Endothelial cell (in vitro differentiated cells): Measurements from ENCODE around the gene DDIT4L. TPM values are rescaled to one million over a fixed set of nuclear protein-coding genes. Genes with fewer than 3 reads are reported as not detected.

Experiments
- DNase-seq: peaks from one replicate; pipeline ENCODE4 v3.0.0; 2021; ENCODE audit warnings: low spot score
- H3K27ac Mint-ChIP-seq: one replicate; pipeline ENCODE4 v1.8.0; 2021; ENCODE audit warnings: mixed read lengths, inconsistent platforms; ENCODE audit not compliant: unreplicated experiment
- H3K27me3 Mint-ChIP-seq: one replicate; pipeline ENCODE4 v1.8.0; 2021; ENCODE audit warnings: mild to moderate bottlenecking, moderate library complexity, mixed read lengths, inconsistent platforms; ENCODE audit not compliant: unreplicated experiment
- H3K36me3 Mint-ChIP-seq: one replicate; pipeline ENCODE4 v1.8.0; 2021; ENCODE audit warnings: mild to moderate bottlenecking, low read depth, mixed read lengths, inconsistent platforms; ENCODE audit not compliant: unreplicated experiment
- H3K4me1 Mint-ChIP-seq: one replicate; pipeline ENCODE4 v1.8.0; 2021; ENCODE audit warnings: mild to moderate bottlenecking, mixed read lengths, inconsistent platforms; ENCODE audit not compliant: unreplicated experiment
- H3K4me3 Mint-ChIP-seq: one replicate; pipeline ENCODE4 v1.8.0; 2021; ENCODE audit warnings: mild to moderate bottlenecking, mixed read lengths, inconsistent platforms; ENCODE audit not compliant: unreplicated experiment
- H3K9me3 Mint-ChIP-seq: one replicate; pipeline ENCODE4 v1.8.0; 2021; ENCODE audit warnings: mixed read lengths, inconsistent platforms; ENCODE audit not compliant: unreplicated experiment
- total RNA-seq: library from RNA; stranded (reverse); fragmentation: NEBNext Ultra II Directional; extraction: Animal tissue kit (Norgen Biotek cat#: 25700); gene quantifications from one replicate; pipeline ENCODE4 v1.2.1, GENCODE V29; 2021; ENCODE audit not compliant: unreplicated experiment
- TF ChIP-seq, protein P1 (sequence below): fragments of 200-600 bp; sonication (generic); IDR thresholded peaks from one replicate; pipeline ENCODE4 v1.5.0; 2021; ENCODE audit warnings: antibody characterized with exemption; ENCODE audit not compliant: unreplicated experiment

The DDIT4L gene
- total RNA-seq, 1 donor from 2014 or later: 3.4 TPM

DNA sequence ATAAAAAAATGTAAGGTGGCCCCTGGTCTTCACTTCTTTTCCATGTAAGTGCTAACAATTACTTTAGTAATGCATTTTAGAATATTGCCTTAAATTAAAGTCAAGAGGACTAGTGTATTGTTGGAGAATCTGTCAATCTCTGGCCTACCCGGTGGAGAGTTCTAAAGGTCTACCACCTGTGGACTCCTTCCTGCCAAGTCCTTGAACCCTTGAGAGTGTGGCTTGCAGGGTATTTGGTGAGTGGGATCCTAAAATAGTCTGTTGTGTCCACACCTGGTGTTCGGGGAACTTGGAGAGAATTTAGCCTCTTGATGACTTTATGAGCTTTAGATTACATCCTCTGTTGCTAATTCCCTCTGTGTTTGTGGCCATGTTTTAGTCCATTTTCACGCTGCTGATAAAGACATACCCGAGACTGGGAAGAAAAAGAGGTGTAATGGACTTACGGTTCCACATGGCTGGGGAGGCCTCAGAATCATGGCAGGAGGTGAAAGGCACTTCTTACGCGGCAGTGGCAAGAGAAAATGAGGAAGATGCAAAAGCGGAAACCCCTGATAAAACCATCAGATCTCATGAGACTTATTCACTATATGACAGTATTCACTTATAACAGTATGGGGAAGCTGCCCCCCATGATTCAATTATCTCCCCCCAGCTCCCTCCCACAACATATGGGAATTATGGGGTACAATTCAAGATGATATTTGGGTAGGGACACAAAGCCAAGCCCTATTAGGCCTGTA is 23.8 kb downstream of the DDIT4L start:
- Mint-ChIP-seq H3K36me3 (no peaks in the 10 kb centered on the region), H3K27ac (no peak overlapping the region), H3K4me3 (no peak overlapping the region), H3K4me1 (no peaks in the 10 kb centered on the region), H3K9me3 (no peaks in the 10 kb centered on the region), H3K27me3 (peaks cover 2% of the 10 kb centered on the region)
- DNase-seq: no peak
- TF ChIP-seq, protein P1, sequence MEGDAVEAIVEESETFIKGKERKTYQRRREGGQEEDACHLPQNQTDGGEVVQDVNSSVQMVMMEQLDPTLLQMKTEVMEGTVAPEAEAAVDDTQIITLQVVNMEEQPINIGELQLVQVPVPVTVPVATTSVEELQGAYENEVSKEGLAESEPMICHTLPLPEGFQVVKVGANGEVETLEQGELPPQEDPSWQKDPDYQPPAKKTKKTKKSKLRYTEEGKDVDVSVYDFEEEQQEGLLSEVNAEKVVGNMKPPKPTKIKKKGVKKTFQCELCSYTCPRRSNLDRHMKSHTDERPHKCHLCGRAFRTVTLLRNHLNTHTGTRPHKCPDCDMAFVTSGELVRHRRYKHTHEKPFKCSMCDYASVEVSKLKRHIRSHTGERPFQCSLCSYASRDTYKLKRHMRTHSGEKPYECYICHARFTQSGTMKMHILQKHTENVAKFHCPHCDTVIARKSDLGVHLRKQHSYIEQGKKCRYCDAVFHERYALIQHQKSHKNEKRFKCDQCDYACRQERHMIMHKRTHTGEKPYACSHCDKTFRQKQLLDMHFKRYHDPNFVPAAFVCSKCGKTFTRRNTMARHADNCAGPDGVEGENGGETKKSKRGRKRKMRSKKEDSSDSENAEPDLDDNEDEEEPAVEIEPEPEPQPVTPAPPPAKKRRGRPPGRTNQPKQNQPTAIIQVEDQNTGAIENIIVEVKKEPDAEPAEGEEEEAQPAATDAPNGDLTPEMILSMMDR: no peak

DNA sequence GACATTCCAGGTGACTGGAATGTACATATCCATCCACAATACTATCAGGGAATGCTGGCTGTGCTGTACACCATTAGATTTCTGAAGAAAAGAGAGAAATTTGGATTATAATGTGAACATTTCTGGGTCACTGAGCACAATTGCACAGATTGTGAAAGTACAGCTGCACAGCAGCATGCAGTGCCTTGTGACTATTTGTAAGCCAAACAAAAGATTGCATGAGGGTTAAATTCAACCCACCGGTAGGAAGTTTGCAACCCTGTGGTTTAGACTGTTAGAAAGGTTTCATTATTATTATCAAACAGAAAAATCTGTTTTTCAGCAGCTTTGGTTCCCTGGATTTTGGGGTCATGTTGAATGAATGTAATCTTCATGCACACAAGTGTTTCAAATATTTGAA is 24.5 kb downstream of the DDIT4L start:
- no peaks in the 10 kb centered on the region for H3K9me3 Mint-ChIP-seq
- TF ChIP-seq, protein P1: no peak
- H3K36me3 Mint-ChIP-seq: no peaks in the 10 kb centered on the region
- DNase-seq: no peak
- H3K27me3 Mint-ChIP-seq: peaks cover 2% of the 10 kb centered on the region
- H3K4me3 Mint-ChIP-seq: no peak overlapping the region
- no peaks in the 10 kb centered on the region for H3K4me1 Mint-ChIP-seq
- H3K27ac Mint-ChIP-seq: no peak overlapping the region

DNA sequence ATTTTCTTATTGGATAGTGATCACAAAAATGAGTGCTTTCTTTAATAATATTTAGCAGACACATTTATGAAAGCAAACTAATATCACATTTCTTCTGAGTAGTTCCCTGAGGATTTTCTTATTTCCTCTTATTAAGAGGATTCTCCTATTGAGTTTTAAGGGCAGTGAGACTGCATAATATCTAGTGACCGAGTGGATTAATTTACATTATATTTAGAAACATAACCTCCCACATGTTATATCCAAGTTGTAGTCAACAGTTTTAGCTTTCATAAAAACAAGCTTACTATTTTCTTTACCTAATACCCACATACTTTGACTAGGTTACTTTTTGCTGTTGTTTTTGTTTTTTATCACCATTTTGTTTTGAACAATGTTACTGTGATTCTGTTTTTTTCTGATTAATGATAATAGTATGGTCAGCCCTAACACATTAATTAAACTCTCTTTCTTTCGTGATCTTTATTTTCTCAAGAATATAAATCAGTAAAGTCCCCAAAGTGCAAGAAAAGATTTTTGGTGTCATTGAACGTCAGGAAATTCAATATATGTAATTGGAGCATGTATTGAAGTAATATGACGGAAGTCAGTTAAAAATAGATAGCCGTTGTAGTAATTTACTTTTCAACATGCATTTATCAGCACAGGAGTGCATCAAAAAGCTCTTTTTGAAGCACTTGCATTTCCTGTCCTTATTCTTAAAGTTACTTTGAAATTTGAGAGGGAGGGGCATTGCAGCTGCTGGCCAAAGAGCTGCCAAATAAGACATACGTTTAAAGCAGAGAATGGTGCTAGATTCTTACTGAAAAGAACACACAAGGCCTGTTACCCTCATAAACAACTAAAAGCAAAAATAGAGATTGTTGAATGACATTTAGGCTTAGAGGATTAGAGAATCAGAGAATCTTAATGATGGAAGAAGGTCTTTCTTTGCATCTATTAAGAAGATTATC is 25.2 kb downstream of the DDIT4L start:
- no peak overlapping the region for H3K27ac Mint-ChIP-seq
- H3K4me3 Mint-ChIP-seq: no peak overlapping the region
- TF ChIP-seq, protein P1: no peak
- H3K36me3 Mint-ChIP-seq: no peaks in the 10 kb centered on the region
- H3K4me1 Mint-ChIP-seq: no peaks in the 10 kb centered on the region
- no peak for DNase-seq
- no peaks in the 10 kb centered on the region for H3K9me3 Mint-ChIP-seq
- peaks cover 2% of the 10 kb centered on the region for H3K27me3 Mint-ChIP-seq

DNA sequence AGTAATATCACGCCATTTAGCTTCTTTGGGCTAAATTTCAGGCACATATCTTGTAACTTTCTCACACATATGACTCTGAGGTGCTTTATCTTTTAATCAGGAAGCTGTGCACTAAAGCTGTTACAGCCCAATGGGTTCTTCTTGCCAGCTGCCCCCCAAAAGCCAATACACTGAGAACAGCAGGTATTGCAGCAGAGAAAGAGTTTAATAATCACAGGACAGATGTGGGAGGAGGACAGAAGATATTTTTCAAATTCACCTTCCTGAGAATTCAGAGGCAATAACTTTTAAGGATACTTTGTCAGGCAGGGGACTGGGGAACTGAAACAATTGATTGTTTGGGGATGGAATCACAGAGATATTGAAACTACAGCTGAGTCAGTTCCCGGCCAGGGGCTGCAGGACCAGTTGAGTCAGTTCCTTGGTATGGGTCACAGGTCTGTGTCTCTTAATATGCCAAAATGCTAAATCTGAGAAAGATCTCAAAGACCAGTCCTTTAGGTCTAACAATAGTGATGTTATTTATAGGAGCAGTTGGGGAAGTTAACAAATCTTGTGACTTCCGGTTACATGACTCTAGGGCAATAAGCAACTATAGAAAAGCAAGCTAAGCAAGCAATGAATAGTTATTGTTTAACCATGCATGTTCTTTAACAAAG is 28.1 kb downstream of the DDIT4L start:
- no peak for DNase-seq
- H3K27me3 Mint-ChIP-seq: peaks cover 2% of the 10 kb centered on the region

More for the DNA sequence above, 28.1 kb downstream of the DDIT4L start:
- H3K4me1 Mint-ChIP-seq: no peaks in the 10 kb centered on the region
- TF ChIP-seq, protein P1: no peak
- H3K4me3 Mint-ChIP-seq: no peak overlapping the region
- H3K9me3 Mint-ChIP-seq: no peaks in the 10 kb centered on the region
- no peaks in the 10 kb centered on the region for H3K36me3 Mint-ChIP-seq
- H3K27ac Mint-ChIP-seq: no peak overlapping the region
